MM.1S (cell line): ENCODE data around the gene SLC39A7.

Source experiments
- CTCF ChIP-seq: fragments of 300-600 bp; sonication (generic); IDR thresholded peaks from 2 replicates; pipeline ENCODE4 v1.5.1; 2016; ENCODE audit warnings: antibody characterized with exemption, low read length, mixed read lengths
- EZH2 ChIP-seq: fragments of 300-600 bp; sonication (generic); optimal IDR thresholded peaks from 2 replicates; pipeline ENCODE3; 2017; ENCODE audit warnings: low read depth, mild to moderate bottlenecking, antibody characterized with exemption, low read length, mixed read lengths
- EZH2phosphoT487 ChIP-seq: fragments of 300-600 bp; sonication (generic); IDR thresholded peaks from 2 replicates; pipeline ENCODE4 v1.6.1; 2018; ENCODE audit warnings: antibody characterized with exemption, low read length

- TF ChIP-seq EZH2 (no peak), CTCF (no peak), EZH2phosphoT487 (no peak)
Measured at GRCh38 chr6:33236852-33237251, 36.2 kb downstream of the SLC39A7 start.
